ENCODE data around the gene SEPTIN5.

- TF ChIP-seq EZH2 (IDR thresholded peaks at IDR 0.05; ENCODE audit: low read depth) = no peak
- TF ChIP-seq CTCF (conservative IDR thresholded peaks at IDR 0.05) = no peak
These were observed 2.5 kb downstream of the SEPTIN5 start for GRCh38 chr22:19716829-19717105.

All from PC-9 (cell line).